GM21723 (cell line): Measurements from ENCODE around the gene CERS6.

Experiments
- ATAC-seq: cut with Tn5 transposase; IDR thresholded peaks from one replicate; pipeline ENCODE4 v1.9.1; 2021; ENCODE audit warnings: mild to moderate bottlenecking, moderate library complexity; ENCODE audit not compliant: unreplicated experiment

The CERS6 gene

GRCh38 chr2:168528469-168528868 is 72.4 kb downstream of the CERS6 start:
- no peak for ATAC-seq

- ATAC-seq, result no peak
Observed at GRCh38 chr2:168529054-168529833, 73.2 kb downstream of the CERS6 start.

- ATAC-seq, result no peak
Observed at GRCh38 chr2:168529900-168530561, 74.0 kb downstream of the CERS6 start.

GRCh38 chr2:168530982-168531622 is 75.0 kb downstream of the CERS6 start:
- ATAC-seq, result peak; percentile 50

GRCh38 chr2:168534926-168535325 is 78.9 kb downstream of the CERS6 start:
- ATAC-seq, result no peak

- ATAC-seq, result no peak
Observed at GRCh38 chr2:168536925-168537466, 80.9 kb downstream of the CERS6 start.

- ATAC-seq, result no peak
Observed at GRCh38 chr2:168538133-168538532, 82.1 kb downstream of the CERS6 start.

GRCh38 chr2:168538534-168538933 is 82.5 kb downstream of the CERS6 start:
- ATAC-seq, result no peak

GRCh38 chr2:168539945-168540344 is 83.9 kb downstream of the CERS6 start:
- no peak for ATAC-seq

GRCh38 chr2:168541858-168542257 is 85.8 kb downstream of the CERS6 start:
- ATAC-seq, result no peak

- no peak for ATAC-seq
Observed at GRCh38 chr2:168543037-168543436, 87.0 kb downstream of the CERS6 start.

GRCh38 chr2:168543935-168544334 is 87.9 kb downstream of the CERS6 start:
- no peak for ATAC-seq

GRCh38 chr2:168545439-168546082 is 89.5 kb downstream of the CERS6 start:
- no peak for ATAC-seq

- ATAC-seq, result no peak
Observed at GRCh38 chr2:168550670-168551069, 94.6 kb downstream of the CERS6 start.

GRCh38 chr2:168552450-168552856 is 96.4 kb downstream of the CERS6 start:
- ATAC-seq, result peak; percentile 97

- ATAC-seq, result no peak
Observed at GRCh38 chr2:168555283-168555682, 99.2 kb downstream of the CERS6 start.

GRCh38 chr2:168559187-168559586 is 103.1 kb downstream of the CERS6 start:
- ATAC-seq, result no peak

- peak; percentile 65 for ATAC-seq
Observed at GRCh38 chr2:168560817-168561499, 104.9 kb downstream of the CERS6 start.

GRCh38 chr2:168561991-168562390 is 105.9 kb downstream of the CERS6 start:
- ATAC-seq, result no peak

- no peak for ATAC-seq
Observed at GRCh38 chr2:168562971-168563370, 106.9 kb downstream of the CERS6 start.

- no peak for ATAC-seq
Observed at GRCh38 chr2:168564641-168565040, 108.6 kb downstream of the CERS6 start.
